ENCODE results near the gene HDHD3.
"Not testable (repeated sequence)": the region's sequence is repeated elsewhere in the genome, so short reads cannot be mapped to it uniquely, and the experiment has no call there.

Gene HDHD3

DNA sequence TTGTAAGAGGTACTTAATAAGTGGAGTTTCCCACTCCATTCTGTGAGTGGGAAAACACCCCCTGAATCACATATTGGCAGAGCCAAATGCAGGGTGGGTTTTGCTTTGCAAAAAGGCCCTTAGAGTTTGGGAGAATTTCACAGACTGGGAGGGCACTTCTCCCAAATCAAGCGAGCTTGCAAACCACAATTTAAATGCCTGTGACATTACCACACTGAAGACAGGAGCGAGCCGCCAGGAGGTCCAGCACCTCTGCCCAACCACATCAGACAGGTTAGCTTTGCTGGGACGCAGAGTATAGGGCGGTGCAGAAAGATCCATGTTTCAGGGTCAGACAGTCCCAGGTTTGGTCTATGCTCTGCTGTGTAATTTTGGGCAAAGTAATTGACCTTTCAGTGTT, 22.0 kb upstream of the HDHD3 start:
- no peak for ATAC-seq
- Mint-ChIP-seq H3K4me1 (peaks cover 21% of the 10 kb centered on the region), H3K27ac (no peak overlapping the region), H3K36me3 (ENCODE audit: low read depth) (no peaks in the 10 kb centered on the region), H3K27me3 (no peaks in the 10 kb centered on the region), H3K4me3 (no peak overlapping the region), H3K9me3 (no peaks in the 10 kb centered on the region)
- DNase-seq, result no peak

DNA sequence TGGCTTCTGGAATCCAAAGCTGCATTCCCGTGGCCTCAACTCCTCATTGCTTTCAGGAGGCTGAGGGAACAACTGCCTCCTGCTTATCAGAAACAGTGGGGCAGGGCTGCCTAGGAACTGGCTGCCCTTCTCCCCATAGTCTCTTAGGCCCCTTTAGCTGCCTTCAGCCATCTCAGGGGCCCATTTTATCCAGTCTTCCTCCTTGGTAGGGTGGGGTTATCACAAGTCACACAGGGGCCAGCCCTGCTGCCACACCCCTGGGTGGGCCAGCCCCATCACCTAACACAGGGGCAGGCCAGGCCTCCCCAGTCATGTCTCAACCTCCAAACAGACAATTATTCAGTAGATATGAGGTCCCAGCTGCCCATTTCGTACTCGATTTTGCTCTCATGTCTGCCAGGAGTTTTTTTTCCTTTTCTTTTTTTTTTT, 20.4 kb upstream of the HDHD3 start:
- peaks cover 3% of the 10 kb centered on the region for H3K36me3 Mint-ChIP-seq (ENCODE audit: low read depth)
- DNase-seq, result no peak
- H3K4me3 Mint-ChIP-seq, result no peak overlapping the region
- ATAC-seq, result no peak
- H3K27ac Mint-ChIP-seq, result no peak overlapping the region
- no peaks in the 10 kb centered on the region for H3K27me3 Mint-ChIP-seq
- H3K9me3 Mint-ChIP-seq, result no peaks in the 10 kb centered on the region
- H3K4me1 Mint-ChIP-seq, result peaks cover 21% of the 10 kb centered on the region

DNA sequence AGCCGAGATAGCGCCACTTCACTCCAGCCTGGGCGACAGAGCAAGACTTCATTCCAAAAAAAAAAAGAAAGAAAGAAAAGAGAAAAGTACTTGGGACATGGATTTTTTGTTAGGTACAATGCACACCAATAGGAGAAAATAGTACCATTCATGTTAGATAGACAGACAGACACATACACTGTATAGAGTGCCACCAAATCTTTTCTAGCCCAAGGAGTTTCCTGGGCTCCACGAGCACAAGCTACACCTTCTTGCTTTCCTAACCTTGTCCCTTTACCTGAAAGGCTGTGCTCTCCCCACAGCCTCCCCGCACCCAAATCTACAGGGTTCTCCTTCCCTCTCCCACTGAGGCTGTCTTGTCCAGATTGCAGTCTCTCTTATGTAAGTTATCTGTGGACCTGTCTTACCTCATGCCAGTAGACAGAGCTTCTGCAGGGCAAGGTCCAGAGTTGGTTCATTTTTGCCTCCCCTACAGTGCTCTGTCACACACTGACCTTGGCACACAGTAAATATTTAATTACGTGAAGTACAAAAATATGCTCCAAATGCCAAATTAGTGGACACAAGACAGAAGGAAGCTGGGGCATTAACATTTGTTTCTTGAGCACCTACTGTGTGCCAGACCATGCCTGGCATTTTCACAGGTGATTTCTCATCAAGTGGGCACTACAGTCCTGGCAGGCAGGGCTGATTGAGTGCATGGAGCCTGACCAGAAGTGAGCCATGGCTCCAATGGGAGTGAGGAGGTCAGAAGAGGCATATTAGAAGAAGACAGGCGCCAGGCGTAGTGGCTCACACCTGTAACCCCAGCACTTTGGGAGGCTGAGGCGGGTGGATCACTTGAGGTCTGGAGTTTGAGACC, 18.4 kb upstream of the HDHD3 start:
- ATAC-seq (no peak), DNase-seq (no peak)
- Mint-ChIP-seq H3K4me3 (no peak overlapping the region), H3K9me3 (no peaks in the 10 kb centered on the region), H3K27ac (no peak overlapping the region), H3K36me3 (ENCODE audit: low read depth) (peaks cover 3% of the 10 kb centered on the region), H3K4me1 (peaks cover 13% of the 10 kb centered on the region), H3K27me3 (no peaks in the 10 kb centered on the region)

DNA sequence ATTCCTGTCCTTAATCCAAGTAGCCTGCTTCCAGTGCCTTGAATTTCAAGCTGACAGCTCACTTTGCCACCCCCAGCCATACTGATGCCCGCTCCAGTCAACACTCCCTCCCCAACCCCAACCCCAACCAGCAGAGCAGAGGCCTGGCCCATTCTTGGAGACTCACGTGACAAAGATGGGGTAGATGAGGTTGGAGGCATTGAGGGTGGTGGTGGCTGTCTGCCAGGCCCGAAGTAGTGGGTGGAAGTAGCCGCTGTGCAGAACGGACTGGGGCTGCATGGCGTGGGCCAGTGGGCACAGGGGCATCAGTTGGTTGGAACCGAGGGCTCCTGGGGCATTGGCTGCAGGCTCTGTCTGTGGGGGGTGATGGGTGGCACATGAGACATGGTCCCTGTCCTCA, 16.5 kb upstream of the HDHD3 start:
- Mint-ChIP-seq H3K4me3 (no peak overlapping the region), H3K27ac (no peak overlapping the region), H3K27me3 (no peaks in the 10 kb centered on the region), H3K9me3 (no peaks in the 10 kb centered on the region), H3K4me1 (no peaks in the 10 kb centered on the region), H3K36me3 (ENCODE audit: low read depth) (peaks cover 3% of the 10 kb centered on the region)
- DNase-seq (no peak), ATAC-seq (no peak)

DNA sequence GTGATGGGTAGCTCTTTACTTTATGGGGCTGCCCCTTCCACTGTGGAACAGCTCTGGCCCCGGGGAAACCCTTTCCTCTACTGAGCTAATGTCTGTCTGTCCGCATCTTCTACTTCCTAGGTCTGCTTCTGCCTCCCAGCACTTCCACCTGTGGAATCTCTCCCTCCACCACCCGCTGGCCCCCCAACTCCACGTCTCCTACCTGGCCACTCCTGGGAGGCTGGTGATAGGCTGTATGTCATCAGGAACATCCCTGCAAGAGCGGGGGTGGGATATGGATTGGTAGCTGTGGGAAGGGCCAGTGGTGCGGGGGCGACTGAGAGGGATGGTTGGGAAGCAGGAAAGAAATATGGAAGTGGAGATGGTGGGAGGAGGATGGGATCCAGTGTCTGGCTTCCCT, 15.1 kb upstream of the HDHD3 start:
- Mint-ChIP-seq H3K36me3 (ENCODE audit: low read depth) (peaks cover 5% of the 10 kb centered on the region), H3K4me1 (no peaks in the 10 kb centered on the region), H3K9me3 (no peaks in the 10 kb centered on the region), H3K27ac (no peak overlapping the region), H3K4me3 (no peak overlapping the region), H3K27me3 (no peaks in the 10 kb centered on the region)
- no peak for DNase-seq
- no peak for ATAC-seq

DNA sequence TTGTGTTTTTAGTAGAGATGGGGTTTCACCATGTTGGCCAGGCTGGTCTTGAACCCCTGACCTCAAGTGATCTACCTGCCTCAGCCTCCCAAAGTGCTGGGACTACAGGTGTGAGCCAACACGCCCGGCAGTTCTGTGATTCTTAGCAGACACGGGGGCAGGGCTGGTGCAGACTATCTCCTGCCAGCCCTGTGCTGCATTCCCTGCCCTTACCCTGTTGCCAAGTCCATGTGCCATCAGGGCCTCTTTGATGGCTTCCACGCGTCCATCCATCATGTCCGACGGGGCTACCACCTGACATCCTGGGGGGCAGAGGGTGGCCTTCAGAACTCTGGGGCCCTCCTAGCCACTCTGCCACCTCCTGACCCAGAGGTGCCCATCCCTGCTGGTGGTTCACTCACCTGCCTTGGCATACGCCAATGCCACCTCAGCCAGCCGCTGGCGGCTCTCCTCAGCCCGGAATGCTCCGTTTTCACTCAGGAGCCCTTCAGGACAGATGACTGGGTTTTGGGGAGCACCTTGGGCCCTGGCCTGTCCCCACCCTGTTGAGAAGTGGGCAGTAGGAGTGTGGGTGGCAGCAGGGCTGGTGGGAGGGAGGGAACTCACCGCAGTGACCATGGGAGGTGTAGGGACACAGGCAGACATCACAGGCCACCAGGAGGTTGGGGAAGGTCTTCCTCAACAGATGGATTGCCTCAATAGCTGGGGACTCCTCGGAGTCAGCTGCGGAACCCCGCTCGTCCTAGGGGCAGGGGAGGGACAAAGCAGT, 13.6 kb upstream of the HDHD3 start:
- no peak overlapping the region for H3K4me3 Mint-ChIP-seq
- H3K27me3 Mint-ChIP-seq, result no peaks in the 10 kb centered on the region
- H3K36me3 Mint-ChIP-seq (ENCODE audit: low read depth), result peaks cover 9% of the 10 kb centered on the region
- no peaks in the 10 kb centered on the region for H3K4me1 Mint-ChIP-seq
- no peaks in the 10 kb centered on the region for H3K9me3 Mint-ChIP-seq
- ATAC-seq, result no peak
- no peak overlapping the region for H3K27ac Mint-ChIP-seq
- no peak for DNase-seq

DNA sequence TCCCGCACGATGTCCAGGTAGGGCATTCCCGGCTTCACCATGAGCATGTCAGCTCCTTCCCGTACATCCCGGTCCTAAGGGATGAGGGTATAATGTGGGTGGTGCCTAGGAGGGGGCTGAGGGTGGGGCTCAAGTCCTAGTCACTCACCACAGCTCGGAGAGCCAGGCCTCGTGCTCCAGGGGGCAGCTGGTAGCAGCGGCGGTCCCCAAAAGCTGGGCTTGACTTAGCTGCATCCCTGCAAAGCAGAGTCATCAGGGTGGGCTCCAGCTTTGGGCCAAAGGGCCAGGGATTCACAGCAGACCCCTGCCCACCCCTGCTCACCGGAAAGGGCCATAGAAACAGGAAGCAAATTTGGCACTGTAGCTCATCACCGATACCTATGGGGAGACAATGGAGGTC, 12.7 kb upstream of the HDHD3 start:
- no peak for DNase-seq
- Mint-ChIP-seq H3K27me3 (no peaks in the 10 kb centered on the region), H3K27ac (no peak overlapping the region), H3K9me3 (no peaks in the 10 kb centered on the region), H3K36me3 (ENCODE audit: low read depth) (peaks cover 9% of the 10 kb centered on the region), H3K4me3 (no peak overlapping the region), H3K4me1 (no peaks in the 10 kb centered on the region)
- no peak for ATAC-seq

DNA sequence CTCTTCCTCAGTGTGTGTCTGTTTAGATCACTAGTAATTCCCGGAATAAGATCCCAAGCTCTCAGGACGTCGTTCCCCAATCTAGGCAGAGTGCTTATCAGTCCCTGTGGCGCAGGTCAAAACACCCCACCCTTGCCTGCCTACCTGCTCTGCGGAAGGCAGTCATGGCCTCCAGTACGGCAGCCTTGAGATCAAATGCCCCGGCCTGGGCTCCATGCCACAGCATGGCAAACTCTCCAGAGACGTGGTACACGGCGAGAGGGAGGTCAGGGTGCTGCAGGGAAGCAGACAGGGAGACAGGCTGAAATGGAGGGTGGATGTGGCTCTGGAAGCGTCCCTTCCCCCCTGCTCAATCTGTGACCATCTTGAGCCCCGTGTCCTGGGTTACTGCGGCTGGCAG, 12.0 kb upstream of the HDHD3 start:
- no peak for ATAC-seq
- Mint-ChIP-seq H3K9me3 (no peaks in the 10 kb centered on the region), H3K4me3 (no peak overlapping the region), H3K27me3 (no peaks in the 10 kb centered on the region), H3K27ac (no peak overlapping the region), H3K4me1 (no peaks in the 10 kb centered on the region), H3K36me3 (ENCODE audit: low read depth) (peaks cover 9% of the 10 kb centered on the region)
- DNase-seq, result no peak

DNA sequence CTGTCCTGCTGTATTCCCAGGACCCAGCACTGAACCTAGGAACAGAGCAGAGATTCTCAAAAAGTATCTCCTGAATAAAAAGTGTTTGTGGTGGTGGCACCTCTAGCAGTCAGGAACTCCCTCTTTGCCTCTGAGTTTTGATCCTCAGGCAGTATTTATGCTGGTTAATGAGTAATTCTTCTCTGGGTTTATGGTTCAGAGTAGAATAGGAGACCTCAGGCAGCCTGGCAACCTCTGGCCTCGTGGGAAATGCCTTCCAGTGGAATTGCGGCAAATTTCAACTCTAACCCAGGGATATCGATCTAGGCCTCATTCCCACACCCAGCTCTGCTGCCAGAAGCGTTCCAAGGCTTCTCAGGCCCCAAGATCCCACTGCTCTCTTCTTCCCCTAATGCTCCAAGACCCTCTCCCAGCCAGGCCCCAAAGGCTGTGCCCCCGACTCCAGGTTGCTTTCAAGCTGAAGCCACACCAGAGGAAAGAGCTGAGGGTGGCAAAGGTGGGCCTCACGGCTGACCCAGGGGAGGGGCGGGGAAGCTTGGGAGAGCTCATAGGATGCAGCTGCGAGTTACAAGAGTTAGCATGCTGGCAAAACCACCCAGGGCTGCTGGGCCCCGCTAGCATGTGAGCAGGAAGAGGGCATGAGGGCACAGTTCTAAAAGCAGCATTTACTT, 10.9 kb upstream of the HDHD3 start:
- H3K27ac Mint-ChIP-seq, result no peak overlapping the region
- H3K4me3 Mint-ChIP-seq, result no peak overlapping the region
- DNase-seq (no peak), ATAC-seq (no peak)
- H3K9me3 Mint-ChIP-seq, result no peaks in the 10 kb centered on the region
- no peaks in the 10 kb centered on the region for H3K4me1 Mint-ChIP-seq
- H3K27me3 Mint-ChIP-seq, result no peaks in the 10 kb centered on the region
- peaks cover 9% of the 10 kb centered on the region for H3K36me3 Mint-ChIP-seq (ENCODE audit: low read depth)

DNA sequence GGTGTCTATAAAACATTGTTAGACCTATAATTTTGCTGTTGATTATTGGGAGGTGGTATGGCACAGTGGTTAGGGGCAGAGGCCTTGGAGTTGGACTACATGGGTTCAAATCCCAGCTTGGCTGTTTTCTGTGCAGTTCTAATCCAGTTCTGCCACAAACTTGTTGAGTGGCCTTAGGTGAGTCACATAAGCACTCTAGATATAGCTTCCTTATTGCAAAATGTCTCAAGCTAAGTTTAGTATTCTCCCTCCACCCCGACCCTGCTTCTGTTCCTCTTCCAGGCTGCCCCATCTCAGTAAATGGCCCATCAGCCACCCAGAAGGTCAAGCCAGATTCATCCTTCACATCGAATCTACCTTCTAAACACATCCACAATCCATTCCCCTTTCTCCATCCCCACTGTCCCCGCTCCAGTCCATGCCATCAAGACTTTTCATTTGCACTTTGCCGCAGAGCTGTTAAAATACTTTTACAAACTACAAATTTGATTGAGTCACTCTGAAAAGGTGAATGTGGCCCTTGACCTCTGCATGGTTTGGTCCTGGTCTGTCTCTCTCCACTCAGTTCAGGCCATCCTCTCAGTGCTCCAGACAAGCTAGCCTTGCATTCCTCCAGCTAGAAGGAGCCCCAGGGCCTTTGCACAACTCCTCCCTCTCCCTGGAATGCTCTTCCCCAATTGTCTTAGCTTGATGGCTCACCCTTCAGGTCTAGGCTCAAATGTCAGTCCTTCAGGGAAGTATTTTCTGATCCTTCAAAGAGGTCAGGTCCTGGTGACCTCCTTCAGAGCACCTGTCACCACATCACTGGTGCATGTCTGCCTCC, 10.0 kb upstream of the HDHD3 start:
- H3K4me1 Mint-ChIP-seq, result no peaks in the 10 kb centered on the region
- H3K9me3 Mint-ChIP-seq, result no peaks in the 10 kb centered on the region
- no peak overlapping the region for H3K4me3 Mint-ChIP-seq
- ATAC-seq (no peak), DNase-seq (no peak)
- peaks cover 7% of the 10 kb centered on the region for H3K36me3 Mint-ChIP-seq (ENCODE audit: low read depth)
- no peaks in the 10 kb centered on the region for H3K27me3 Mint-ChIP-seq
- H3K27ac Mint-ChIP-seq, result no peak overlapping the region

DNA sequence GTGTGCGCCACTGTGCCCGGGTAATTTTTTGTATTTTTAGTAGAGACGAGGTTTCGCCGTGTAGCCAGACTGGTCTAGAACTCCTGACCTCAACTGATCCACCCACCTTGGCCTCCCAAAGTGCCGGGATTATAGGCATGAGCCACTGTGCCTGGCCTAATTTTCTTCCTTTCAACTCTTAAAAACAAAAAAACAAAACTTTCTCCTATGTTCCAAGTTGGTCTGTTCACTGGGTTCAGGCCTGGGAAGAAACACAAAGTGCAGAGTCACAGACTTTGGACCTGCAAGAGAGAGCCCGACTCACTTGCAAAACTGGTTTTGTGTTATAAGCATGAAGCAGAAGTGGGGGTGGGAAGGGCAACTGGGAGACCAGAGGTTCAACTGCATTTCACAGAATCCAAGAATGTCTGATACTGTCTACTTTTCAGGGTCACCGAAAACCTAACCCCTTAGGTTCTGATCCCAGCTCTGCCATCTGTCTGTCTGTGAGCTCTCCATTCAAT, 5.2 kb upstream of the HDHD3 start:
- H3K27ac Mint-ChIP-seq, result no peak overlapping the region
- no peak for ATAC-seq
- peaks cover 4% of the 10 kb centered on the region for H3K36me3 Mint-ChIP-seq (ENCODE audit: low read depth)
- H3K27me3 Mint-ChIP-seq, result no peaks in the 10 kb centered on the region
- no peak for DNase-seq
- no peaks in the 10 kb centered on the region for H3K9me3 Mint-ChIP-seq
- no peak overlapping the region for H3K4me3 Mint-ChIP-seq
- peaks cover 2% of the 10 kb centered on the region for H3K4me1 Mint-ChIP-seq

DNA sequence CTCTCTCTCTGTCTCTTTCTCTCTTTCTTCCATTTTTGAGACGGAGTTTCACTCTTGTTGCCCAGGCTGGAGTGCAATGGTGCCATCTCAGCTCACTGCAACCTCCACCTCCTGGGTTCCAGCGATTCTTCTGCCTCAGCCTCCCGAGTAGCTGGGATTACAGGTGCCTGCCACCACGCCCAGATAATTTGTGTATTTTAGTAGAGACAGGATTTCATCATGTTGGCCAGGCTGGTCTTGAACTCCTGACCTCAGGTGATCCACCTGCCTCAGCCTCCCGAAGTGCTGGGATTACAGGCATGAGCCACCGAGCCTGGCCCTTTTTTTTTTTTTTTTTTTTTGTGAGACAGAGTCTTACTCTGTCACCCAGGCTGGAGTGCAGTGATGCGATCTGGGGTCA, 4.7 kb upstream of the HDHD3 start:
- not testable (repeated sequence) for H3K9me3 Mint-ChIP-seq; DNase-seq; H3K27me3 Mint-ChIP-seq; H3K27ac Mint-ChIP-seq; H3K36me3 Mint-ChIP-seq (ENCODE audit: low read depth); ATAC-seq; H3K4me3 Mint-ChIP-seq; H3K4me1 Mint-ChIP-seq

DNA sequence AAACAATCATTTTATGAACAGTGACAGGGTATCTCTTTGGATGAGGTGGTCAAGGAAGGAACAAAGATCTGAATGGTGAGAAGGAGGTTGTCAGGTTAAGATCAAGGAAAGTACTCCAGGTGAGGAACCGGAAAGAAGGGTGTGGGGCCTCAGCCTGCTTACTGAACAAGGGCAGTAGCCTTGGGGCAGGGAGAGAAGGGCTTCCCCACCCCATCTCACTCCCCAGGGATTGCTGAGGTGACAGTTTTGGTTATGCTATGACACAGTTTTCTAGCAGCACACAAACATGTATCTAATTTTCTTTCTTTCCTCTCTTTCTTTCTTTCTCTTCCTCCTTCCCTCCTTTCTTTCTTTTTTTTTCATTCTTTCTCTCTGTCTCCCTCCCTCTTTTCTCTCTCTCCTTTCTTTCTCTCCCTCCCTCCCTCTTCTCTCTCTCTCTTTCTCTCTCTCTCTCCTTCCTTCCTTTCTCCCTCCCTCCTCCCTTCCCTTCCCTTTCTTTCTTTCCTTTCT, 4.1 kb upstream of the HDHD3 start:
- no peaks in the 10 kb centered on the region for H3K27me3 Mint-ChIP-seq

DNA sequence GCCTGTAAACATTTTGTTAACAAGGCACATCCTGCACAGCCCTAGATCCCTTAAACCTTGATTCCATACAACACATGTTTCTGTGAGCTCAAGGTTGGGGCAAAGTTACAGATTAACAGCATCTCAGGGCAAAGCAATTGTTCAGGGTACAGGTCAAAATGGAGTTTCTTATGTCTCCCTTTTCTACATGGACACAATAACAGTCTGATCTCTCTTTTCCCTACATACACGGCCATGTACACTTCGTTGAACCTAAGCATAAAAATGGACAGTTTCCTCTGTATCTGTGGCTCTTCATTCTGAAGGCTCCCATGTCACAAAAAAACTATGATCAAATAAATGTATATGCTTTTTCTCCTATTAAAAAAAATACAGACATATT, 3.0 kb upstream of the HDHD3 start:
- DNase-seq; H3K4me3 Mint-ChIP-seq; H3K27ac Mint-ChIP-seq; H3K36me3 Mint-ChIP-seq (ENCODE audit: low read depth); H3K9me3 Mint-ChIP-seq; H3K27me3 Mint-ChIP-seq; ATAC-seq: not testable (repeated sequence)
- peaks cover 13% of the 10 kb centered on the region for H3K4me1 Mint-ChIP-seq

More for the DNA sequence above, 4.1 kb upstream of the HDHD3 start:
- H3K36me3 Mint-ChIP-seq (ENCODE audit: low read depth), result no peaks in the 10 kb centered on the region
- H3K4me3 Mint-ChIP-seq, result no peak overlapping the region
- ATAC-seq, result no peak
- H3K9me3 Mint-ChIP-seq, result no peaks in the 10 kb centered on the region
- no peak for DNase-seq
- peaks cover 3% of the 10 kb centered on the region for H3K4me1 Mint-ChIP-seq
- H3K27ac Mint-ChIP-seq, result no peak overlapping the region
